ENCODE measurements around the gene USO1.
"Not testable (repeated sequence)": the region's sequence is repeated elsewhere in the genome, so short reads cannot be mapped to it uniquely, and the experiment has no call there.

Gene USO1

DNA sequence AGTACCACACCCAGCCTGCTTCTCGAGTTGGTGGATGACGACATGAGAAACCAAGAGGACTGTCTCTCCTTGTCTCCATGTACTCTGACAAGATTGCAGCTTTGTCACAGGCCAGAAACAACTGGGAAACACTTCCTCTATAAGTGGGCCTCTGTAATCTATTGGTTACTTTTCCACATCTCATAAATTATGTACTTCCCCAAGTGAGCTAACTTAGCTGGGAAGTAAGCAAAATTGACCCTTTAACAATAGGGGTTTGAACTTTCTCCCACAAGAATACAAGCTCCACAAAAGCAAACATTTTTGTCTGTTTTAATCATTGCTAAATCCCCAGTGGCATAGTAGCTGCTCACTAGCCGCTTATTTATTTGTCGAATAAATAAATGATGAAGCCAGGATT, 14.1 kb upstream of the USO1 start:
- no peak for DNase-seq (ENCODE audit: low read depth)

DNA sequence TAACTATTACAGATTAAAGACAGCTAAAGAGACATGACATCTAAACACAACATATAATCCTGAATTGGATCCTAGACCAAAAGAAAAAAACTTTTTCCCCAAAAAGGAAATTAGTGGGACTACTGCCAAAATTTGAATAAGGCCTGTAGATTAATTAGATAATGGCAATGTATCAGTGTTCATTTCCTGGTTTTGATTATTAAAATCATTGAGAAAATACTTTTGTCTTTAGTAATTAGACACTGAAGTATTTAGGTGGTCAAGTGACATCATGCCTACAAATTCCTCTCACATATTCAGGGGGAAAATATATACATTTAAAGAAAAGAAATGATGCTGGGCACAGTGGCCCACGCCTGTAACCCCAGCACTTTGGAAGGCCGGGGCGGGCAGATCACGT, 10.4 kb upstream of the USO1 start:
- no peak for DNase-seq (ENCODE audit: low read depth)

DNA sequence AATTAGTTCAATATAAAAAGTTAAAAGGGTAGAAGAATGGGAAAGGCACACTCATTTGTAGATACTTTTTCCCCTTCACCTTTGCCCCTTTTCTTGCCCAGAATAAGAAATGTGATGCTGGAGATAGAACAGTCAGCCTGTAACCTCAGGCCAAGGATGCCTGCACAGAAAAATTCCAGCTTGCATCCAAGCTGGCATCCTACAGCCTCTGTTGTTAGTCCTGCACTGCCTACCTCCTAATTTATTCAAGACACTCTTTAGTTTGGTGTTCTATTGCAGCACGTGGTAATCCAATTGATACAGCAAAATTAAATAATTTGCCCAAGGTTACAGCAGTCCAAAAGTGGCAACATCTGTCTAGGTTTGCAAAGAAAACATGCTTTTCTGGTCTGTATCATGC, 9.7 kb upstream of the USO1 start:
- no peak for DNase-seq (ENCODE audit: low read depth)

DNA sequence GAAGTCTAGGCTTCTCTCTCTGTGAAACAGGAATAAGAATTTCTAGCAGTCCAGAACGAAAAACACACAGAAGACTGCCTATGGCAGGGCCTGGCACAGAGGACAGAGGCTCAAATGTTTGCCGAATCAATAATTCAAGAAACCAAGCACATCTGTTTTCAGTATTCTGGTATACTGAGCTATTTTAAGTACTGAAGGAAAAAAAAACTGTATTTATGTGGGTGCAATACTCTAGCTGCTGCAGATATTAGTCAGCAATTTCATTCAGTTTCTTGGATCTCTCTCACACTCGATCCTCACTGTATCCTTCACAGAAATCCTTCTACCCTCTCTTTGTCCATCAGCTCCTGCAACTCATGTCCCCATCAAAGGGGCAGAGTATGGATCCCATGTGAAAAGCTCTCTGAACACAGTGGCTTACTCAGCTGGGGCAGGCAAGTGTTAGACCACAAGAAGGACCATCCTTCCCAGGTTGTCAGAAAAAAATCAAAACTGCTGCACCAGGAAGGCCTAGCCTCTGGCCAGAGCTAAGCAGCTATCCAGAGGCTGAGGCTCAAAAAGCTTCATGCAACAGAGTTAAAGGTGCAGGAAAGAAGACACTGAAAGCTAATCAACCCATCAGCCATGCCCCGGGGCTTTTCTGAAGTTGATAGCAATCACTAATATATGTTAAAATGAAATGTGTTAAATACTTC, 9.1 kb upstream of the USO1 start:
- no peak for DNase-seq (ENCODE audit: low read depth)

DNA sequence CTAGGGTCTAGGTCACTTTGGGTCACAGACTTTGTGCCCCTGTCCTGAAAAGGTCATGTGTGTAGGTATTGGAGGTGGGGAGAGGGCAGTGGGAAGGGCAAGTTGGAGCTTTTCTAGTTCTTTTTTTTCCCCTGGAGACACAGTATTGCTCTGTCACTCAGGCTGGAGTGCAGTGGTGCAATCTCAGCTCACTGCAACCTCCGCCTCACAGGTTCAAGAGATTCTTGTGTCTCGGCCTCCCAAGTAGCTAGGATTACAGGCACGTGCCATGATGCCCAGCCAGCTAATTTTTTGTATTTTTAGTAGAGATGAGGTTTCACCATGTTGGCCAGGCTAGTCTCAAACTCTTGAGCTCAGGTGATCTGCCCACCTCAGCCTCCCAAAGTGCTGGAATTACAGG, 8.3 kb upstream of the USO1 start:
- DNase-seq (ENCODE audit: low read depth), result not testable (repeated sequence)

DNA sequence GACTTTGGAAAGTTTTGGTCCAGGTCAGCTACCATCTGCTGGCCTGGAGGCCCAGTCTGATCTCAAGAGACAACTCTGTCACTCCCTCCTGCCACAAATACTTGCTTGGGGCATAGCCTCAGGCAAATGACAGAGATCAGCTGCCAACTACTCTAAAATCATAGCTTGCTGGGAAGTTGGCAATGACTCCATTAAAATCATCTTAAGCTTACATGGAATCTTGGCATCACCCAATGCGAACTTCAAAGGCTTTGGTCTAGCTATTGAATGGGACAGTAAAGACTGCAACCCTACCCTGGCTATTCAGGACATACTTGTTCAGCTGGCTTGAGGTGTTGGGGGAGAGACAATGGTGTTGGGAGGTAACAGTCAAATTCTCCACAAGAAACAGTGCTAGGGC, 7.0 kb upstream of the USO1 start:
- DNase-seq (ENCODE audit: low read depth), result no peak

DNA sequence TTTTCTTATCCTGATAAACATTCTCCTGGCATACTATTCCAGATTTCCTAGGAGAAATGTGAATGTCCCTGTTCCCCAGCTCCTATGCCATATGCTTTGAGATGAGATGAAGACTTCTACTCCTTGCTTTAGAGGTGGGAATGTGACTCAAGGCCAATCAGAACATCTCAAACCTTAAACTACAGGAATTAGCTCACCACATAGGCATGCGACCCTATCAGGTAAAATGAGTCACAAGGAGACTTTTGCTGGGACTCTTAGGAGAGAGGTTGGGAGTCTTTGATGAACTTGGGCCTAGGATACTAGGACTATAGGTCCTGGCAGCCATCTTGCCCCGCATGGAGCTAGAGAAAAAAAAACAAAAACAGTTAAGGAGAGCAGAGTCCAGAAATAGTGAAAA, 5.8 kb upstream of the USO1 start:
- DNase-seq (ENCODE audit: low read depth), result peak; percentile 44

DNA sequence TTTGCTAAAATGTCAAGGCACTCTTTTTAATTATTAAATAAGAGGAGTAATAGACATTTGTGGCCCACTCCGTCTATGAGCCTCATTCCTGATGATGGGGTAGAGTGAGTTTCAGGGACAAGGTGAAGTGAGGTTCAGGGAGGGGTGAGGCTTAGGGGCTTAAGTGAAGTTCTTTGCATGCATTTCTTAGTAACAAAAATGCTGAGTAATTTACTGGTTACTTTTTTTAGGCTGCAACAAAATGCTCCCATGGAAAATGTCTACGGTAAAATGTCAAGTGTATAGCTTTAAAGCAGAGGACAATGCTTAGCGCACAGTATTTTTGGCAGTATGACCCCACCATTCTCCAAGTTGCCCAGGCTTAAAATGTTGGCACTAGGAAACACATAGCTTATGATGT, 2.0 kb upstream of the USO1 start:
- DNase-seq (ENCODE audit: low read depth), result no peak

DNA sequence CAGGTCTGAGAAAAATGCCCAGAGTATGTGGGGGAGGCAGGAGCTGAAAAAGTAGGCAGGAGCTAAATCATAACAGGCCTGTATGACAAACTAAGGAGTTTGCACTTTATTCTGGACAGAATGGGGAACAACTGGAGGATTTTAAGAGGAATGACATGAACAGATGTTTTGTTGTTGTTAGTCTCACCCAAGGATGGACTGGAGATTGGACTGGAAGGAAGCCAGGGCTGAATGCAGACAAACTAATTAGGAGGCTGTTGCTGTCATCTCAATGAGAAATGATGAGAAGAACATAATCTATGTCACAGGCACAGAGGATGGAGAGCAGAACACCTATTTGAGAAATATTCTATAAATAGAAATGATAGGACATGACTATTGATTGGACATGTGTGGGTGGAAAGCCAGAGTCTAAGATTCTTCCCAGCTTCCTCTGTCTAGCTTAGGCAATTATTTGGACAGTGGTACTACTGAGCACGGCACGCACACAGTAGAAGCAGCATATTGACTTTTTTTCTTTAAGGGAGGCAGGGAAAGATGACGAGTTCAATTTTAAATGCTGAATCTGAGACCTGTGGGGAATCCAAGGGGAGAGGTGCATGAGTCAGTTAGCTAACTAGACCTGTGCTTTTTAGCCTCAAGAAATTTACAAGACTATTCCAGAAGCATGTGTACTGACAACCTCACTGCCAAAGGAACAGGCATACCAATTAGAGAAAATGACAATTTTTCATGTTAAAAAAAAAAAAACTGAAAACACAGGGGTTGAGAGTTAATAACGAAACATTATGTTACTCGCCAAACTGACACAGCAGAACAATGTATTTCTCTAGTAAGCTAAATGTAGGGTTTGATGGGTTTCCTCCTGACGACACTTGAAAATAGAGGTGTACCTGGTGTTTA, 963 bp upstream of the USO1 start:
- DNase-seq (ENCODE audit: low read depth), result peak; percentile 64

DNA sequence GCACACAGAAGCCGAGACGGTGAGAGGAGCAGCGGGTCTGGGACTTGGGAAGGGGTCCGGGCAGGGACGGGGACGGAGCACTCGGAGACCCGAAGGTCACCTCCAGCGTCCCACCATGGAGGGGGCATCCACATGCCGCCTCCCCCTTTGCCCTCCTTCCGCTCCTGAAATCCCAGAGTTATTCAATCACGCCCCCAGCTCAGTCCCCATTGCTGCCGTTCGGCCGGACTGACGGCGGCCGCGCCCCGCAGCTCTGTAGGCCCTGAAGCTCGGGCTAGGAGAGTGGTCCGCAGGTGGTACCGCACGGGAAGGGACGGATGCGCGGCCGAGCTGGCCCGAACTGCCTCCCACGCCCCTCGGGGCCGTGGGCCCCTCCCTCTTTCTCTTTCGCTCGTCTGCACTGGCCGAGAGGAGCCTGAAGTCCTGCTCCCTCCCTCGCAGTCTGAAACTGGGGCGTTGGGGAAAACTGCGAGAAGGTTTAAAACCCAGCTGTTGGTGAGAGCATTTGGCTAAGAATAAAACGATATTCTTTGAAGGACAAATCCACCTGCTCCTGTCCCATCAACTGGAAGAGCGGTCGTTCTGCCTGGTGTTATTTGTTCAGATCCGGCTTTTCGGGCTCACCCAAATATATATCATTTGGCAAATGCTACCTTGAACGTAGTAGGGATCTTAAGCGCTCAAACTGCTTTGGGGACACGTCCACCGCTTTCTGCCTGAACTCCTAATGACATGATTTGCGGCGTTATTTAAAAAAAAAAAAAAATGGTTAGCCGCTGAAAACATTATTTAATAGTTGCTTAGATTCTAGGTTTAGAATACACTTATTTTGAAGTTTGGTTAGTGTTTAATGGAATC, 719 bp downstream of the USO1 start:
- peak; percentile 82 for DNase-seq (ENCODE audit: low read depth)

DNA sequence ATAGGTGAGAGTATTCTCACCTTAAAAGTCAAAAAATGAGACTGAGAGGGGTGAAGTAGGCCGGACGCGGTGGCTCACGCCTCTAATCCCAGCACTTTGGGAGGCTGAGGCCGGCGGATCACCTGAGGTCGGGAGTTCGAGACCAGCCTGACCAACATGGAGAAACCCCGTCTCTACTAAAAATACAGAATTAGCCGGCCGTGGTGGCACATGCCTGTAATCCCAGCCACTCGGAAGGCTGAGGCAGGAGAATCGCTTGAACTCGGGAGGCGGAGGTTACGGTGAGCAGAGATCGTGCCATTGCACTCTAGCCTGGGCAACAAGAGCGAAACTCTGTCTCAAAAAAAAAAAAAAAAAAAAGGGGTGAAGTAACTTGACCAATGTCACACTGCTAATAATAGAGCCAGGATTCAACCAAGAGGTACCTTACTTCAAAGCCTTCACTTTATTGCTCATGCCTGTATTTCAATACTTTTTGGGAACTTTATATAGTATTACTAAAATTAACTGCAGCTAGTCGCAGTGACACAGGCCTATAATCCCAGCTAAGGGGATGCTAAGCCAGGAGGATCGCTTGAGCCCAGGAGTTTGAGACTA, 1.7 kb downstream of the USO1 start:
- not testable (repeated sequence) for DNase-seq (ENCODE audit: low read depth)

DNA sequence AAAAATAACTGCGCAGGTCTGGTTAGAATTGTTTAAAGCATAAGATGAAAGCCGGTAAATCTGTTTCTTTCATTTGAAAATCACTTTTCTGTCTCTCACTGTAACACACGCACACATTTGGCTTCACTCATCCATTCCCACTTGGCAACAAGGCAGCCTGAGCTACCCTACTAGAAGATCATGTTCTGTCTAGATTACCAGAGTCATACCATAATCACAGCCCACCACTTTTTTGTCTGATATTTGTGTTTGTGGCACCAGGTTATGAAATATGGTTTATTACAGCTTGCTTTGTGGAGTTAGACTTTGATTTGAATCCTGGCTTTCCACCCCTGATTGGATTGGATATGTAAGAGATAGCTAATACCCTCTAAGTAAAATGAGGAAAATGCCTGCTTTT, 2.2 kb downstream of the USO1 start:
- no peak for DNase-seq (ENCODE audit: low read depth)

DNA sequence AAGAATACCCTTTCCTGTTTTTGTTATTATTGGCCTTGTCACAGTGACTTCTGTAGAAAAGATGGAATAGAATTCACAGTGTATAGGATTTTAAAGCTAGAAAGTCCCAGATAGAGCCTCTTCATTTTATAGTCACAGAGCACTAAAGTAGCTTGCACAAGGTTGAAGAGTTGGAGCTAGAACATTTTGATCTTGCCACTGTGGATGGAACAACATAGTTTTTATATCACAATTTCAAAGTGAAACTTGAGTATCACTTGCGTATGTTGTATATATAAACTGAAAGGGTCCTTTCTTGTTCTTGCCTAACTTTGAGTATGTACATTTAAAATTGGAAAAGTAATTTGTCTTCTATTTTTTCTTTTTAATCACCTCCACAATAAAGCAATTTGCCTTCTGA, 2.7 kb downstream of the USO1 start:
- DNase-seq (ENCODE audit: low read depth), result no peak

DNA sequence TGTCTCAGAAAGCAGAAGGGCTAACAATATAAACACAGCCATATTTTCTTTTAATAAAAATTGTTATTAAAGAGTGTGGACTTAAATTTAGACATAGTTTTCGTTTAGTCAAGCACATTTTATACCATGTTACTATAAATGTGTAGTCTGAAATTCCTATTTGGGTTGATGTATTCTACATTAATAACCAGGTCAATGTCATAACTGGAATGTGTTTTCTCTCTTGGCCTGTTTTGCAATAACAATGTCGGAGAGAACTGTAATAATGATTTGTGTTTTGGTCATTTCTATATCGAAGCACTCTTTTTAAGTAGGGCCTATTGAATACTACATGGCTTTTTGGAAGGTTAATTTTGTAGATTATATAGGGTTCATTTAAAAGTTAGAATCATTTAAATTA, 5.5 kb downstream of the USO1 start:
- no peak for DNase-seq (ENCODE audit: low read depth)

DNA sequence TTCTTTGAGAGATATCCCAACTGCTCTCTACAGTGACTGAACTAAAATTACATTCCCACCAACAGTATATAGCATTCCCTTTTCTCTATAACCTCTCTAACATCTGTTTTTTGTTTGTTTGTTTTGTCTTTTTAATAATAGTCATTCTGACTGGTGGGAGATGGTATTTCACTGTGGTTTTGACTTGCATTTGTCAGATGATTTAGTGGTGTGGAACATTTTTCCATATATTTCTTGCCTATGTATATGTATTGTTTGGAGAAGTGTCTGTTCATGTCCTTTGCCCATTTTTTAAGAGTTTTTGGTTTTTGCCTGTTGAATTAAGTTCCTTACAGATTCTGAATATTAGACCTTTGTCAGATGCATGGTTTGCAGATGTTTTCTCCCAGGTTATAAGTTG, 9.0 kb downstream of the USO1 start:
- DNase-seq (ENCODE audit: low read depth), result peak; percentile 69

DNA sequence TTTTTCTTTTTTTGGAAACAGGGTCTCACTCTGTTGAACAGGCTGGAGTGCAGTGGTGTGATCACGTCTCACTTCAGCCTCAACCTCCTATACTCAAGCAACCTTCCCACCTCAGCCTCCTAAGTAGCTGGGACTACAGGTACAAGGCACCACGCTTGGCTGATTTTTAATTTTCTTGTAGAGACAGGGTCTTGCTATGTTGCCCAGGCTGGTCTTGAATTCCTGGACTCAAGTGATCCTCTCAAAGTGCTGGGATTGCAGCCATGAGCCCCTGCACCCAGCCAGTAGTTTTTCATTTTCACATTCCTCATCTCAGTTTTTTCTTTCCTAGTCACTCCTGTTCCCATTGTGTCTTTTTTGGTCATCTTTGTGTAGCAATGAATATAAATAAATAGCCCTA, 11.1 kb downstream of the USO1 start:
- no peak for DNase-seq (ENCODE audit: low read depth)

DNA sequence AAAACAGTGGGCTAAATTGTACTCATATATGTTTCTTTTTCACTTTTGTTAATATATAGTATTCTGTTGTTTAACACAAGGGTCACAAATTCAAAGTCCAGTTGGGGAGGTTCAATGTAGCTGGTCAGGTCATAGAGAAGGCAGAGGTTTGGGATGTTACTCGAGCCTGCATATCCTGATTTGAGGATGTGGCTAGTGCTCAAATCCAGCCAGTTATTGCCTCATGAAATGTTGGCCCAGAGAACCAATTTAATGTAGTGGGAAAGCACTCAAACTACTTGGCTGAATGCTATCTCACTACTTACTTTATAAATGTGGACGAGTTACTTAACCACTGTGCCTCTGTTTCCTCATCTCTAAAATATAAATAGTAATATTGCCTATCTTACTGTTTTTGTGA, 12.5 kb downstream of the USO1 start:
- no peak for DNase-seq (ENCODE audit: low read depth)

DNA sequence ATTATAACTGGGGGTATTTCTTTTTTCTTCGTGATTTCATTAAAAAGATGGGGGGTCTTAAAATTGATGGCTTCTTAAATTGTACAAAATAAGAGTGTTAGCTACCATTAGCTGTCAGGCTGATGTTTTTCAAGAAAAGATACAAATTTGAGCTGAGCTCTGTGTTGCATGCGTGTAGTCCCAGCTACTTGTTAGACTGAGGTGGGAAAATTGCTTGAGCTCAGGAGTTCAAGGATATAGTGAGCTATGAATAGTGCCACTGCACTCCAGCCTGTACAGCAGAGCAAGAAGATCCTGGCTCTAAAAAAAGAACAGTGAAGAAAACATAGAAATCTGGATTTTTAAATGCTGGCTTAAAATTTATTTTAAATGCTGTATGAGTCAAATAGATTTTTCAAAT, 13.0 kb downstream of the USO1 start:
- no peak for DNase-seq (ENCODE audit: low read depth)

DNA sequence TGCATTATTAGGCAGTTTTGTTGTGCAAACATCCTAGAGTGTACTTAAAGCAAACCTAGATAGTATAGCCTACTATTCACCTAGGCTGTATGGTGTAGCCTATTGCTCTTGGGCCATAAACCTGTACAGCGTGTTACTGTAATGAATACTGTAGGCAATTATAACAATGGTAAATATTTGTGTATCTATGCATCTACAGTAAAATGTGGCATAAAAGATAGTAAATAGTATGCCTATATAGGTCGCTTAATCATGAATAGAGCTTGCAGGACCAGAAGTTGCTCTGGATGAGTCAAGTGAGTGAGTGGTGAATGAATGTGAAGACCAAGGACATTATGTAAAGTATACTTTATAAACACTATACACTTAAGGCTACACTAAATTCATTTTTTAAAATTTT, 16.6 kb downstream of the USO1 start:
- DNase-seq (ENCODE audit: low read depth), result peak; percentile 24

DNA sequence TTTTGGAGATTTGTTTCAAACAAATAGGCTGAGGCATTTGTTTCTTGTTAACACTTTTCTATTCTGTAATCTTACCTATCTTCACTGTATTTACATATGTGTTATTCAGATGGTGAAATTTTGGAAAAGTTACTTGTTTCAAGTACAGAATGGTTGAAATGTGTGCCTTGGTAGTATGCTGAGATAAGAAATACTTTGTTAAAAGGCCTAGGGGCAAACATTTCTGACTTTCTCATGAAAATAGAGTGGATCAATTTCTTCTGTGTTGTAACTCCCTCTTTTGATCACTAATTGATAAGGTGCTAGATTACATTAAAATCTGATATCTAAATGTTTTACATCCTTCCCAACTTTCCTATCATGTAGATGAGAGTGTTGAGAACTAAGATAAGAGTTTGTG, 18.1 kb downstream of the USO1 start:
- DNase-seq (ENCODE audit: low read depth), result no peak

DNA sequence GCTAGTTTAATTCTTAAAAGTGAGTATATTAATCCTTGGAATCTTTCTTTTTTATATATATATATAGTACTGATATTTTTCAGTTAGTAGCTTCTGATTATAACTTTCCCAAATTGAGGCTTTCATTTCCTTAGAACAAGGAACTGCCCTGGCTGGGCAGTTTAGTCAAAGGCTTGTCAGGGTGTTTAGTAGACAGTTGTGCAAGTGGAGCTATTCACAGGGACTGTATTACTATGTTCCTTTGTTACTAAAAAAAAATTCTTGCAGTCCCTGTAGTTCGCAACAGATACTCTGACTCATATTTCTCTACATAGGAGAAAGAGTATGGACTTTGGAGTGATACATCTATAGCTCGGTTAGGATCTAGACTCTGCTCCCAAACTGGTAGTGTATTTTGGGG, 20.8 kb downstream of the USO1 start:
- peak; percentile 57 for DNase-seq (ENCODE audit: low read depth)

DNA sequence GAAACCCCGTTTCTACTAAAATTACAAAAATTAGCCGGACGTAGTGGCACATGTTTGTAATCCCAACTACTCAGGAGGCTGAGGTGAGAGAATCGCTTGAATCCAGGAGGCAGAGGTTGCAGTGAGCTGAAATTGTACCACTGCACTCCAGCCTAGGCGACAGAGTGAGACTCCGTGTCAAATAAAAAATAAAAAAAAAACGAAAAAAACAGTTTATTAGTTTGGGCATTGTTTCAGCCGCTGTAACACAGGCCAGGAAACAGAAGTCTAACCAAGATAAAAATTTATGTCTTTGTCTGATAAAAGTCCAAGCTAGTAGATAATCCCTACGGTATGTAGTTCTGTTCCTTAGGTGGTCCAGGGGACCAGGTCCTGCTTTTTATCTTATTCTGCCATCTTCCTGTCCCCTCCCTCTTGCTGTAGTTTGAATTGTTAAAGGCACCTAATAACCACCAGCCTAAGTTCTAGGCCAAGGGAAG, 21.4 kb downstream of the USO1 start:
- DNase-seq (ENCODE audit: low read depth), result no peak

All from ELR (cell line).